Mesenchymal stem cell (in vitro differentiated cells and primary cell): ENCODE results near the gene CAMK2A.

ENCODE experiments used
- DNase-seq: peaks from one replicate; pipeline ENCODE4 v3.0.0-alpha.2; 2013
- H2AFZ ChIP-seq: one replicate; pipeline ENCODE4 v1.6.1; 2013; ENCODE audit warnings: low read depth, mild to moderate bottlenecking, control low read depth, inconsistent platforms, low read length, moderate library complexity
- H2AK5ac ChIP-seq: 2 replicates; pipeline ENCODE4 v1.6.1; 2013; ENCODE audit warnings: low read length, moderate library complexity, mild to moderate bottlenecking, inconsistent platforms; ENCODE audit not compliant: severe bottlenecking
- H2BK120ac ChIP-seq: one replicate; pipeline ENCODE4 v1.6.1; 2013; ENCODE audit warnings: low read depth, mild to moderate bottlenecking, inconsistent platforms, low read length, moderate library complexity
- H2BK12ac ChIP-seq, 2 experiments: one replicate each; pipeline ENCODE4 v1.6.1; 2013; ENCODE audit warnings: inconsistent platforms in 2 of 2, low read length in 2 of 2, mild to moderate bottlenecking in 2 of 2, moderate library complexity in 2 of 2, control low read depth in 1 of 2
- H2BK15ac ChIP-seq: one replicate; pipeline ENCODE4 v1.6.1; 2013; ENCODE audit warnings: mild to moderate bottlenecking, low read depth, inconsistent platforms; ENCODE audit not compliant: poor library complexity, severe bottlenecking
- H2BK5ac ChIP-seq: 2 replicates; pipeline ENCODE4 v1.6.1; 2013; ENCODE audit warnings: low read depth, mild to moderate bottlenecking, low read length, control low read depth, inconsistent platforms; ENCODE audit not compliant: poor library complexity, severe bottlenecking
- H3K14ac ChIP-seq, 2 experiments: one replicate each; pipeline ENCODE4 v1.6.1; 2013; ENCODE audit warnings: inconsistent platforms in 2 of 2, low read length in 2 of 2, control low read depth in 1 of 2, mild to moderate bottlenecking in 1 of 2, moderate library complexity in 1 of 2
- H3K18ac ChIP-seq, 2 experiments: one replicate each; pipeline ENCODE4 v1.6.1; 2013; ENCODE audit warnings: inconsistent platforms in 2 of 2, low read length in 2 of 2, control low read depth in 1 of 2, low read depth in 1 of 2, mild to moderate bottlenecking in 1 of 2
- H3K23ac ChIP-seq, 2 experiments: one replicate each; pipeline ENCODE4 v1.6.1; 2013; ENCODE audit warnings: inconsistent platforms in 2 of 2, low read length in 2 of 2, mild to moderate bottlenecking in 2 of 2, moderate library complexity in 2 of 2, control low read depth in 1 of 2
- H3K27ac ChIP-seq: 2 replicates; pipeline ENCODE4 v1.5.1; 2013; ENCODE audit warnings: mild to moderate bottlenecking, moderate library complexity, low read length, control low read depth, inconsistent platforms; ENCODE audit not compliant: poor library complexity, severe bottlenecking
- H3K27me3 ChIP-seq, 2 experiments: 2 replicates each; pipeline versions ENCODE4 v1.6.1 to v1.7.0; 2013; ENCODE audit warnings: low read length in 2 of 2, mild to moderate bottlenecking in 2 of 2, moderate library complexity in 2 of 2, control low read depth in 1 of 2, inconsistent platforms in 1 of 2; ENCODE audit not compliant: control insufficient read depth in 1 of 2, insufficient read depth in 1 of 2
- H3K36me3 ChIP-seq, 2 experiments: 2 replicates each; pipeline versions ENCODE4 v1.6.1 to v1.7.0; 2013; ENCODE audit warnings: low read length in 2 of 2, control low read depth in 1 of 2, inconsistent platforms in 1 of 2, low read depth in 1 of 2, mild to moderate bottlenecking in 1 of 2; ENCODE audit not compliant: insufficient read depth in 2 of 2, control insufficient read depth in 1 of 2
- H3K4ac ChIP-seq, 2 experiments: one replicate each; pipeline ENCODE4 v1.6.1; 2013; ENCODE audit warnings: inconsistent platforms in 2 of 2, low read length in 2 of 2, mild to moderate bottlenecking in 2 of 2, moderate library complexity in 2 of 2, control low read depth in 1 of 2, low read depth in 1 of 2
- H3K4me1 ChIP-seq: 2 replicates; pipeline ENCODE4 v1.6.1; 2013; ENCODE audit warnings: low read depth, low read length, control low read depth; ENCODE audit not compliant: control insufficient read depth, insufficient read depth
- H3K4me2 ChIP-seq: 2 replicates; pipeline ENCODE4 v1.6.1; 2013; ENCODE audit warnings: low read length, mild to moderate bottlenecking, inconsistent platforms; ENCODE audit not compliant: poor library complexity, severe bottlenecking
- H3K4me3 ChIP-seq, 2 experiments: 2 replicates each; pipeline versions ENCODE4 v1.5.1 to v1.7.0; 2013; ENCODE audit warnings: low read length in 2 of 2, mild to moderate bottlenecking in 2 of 2, control low read depth in 1 of 2, low read depth in 1 of 2; ENCODE audit not compliant: insufficient read depth in 1 of 2
- H3K79me1 ChIP-seq: replicated peaks from 2 replicates; pipeline ENCODE4 v1.6.1; 2013; ENCODE audit warnings: mild to moderate bottlenecking, control low read depth, low read length, inconsistent platforms; ENCODE audit not compliant: poor library complexity, severe bottlenecking
- H3K9ac ChIP-seq: 2 replicates; pipeline ENCODE4 v1.7.0; 2013; ENCODE audit warnings: mild to moderate bottlenecking, low read length, moderate library complexity
- H3K9me3 ChIP-seq: 2 replicates; pipeline ENCODE4 v1.7.0; 2013; ENCODE audit warnings: mild to moderate bottlenecking, low read length; ENCODE audit not compliant: control insufficient read depth
- H4K8ac ChIP-seq: one replicate; pipeline ENCODE4 v1.6.1; 2013; ENCODE audit warnings: inconsistent platforms, mild to moderate bottlenecking, low read length, moderate library complexity
- H4K91ac ChIP-seq: one replicate; pipeline ENCODE4 v1.6.1; 2013; ENCODE audit warnings: mild to moderate bottlenecking, low read length, inconsistent platforms
- WGBS: methylation state at CpG from one replicate; pipeline ENCODE4 v1.1.7; 2013; ENCODE audit warnings: mixed read lengths; 5-methylcytosine and 5-hydroxymethylcytosine counted together

CAMK2A gene

DNA sequence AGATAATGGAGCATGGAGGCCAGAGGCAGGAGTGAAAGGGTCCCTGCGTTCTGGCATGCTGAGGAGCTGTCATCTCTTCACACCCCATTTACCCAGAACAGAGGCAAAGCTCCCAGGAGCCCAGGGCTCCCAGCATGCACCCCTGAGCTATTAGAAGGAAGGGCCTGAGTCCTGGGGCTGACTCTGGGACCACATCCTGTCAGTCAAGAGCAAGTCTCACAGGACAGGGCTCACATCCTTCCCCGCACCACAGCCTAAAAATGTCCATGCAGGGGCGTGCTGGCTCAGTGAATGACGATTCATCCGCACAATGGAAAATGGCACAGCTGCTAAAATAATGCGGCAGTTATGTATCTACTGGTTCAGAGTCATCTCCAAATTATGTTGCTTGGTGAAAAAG is 31.4 kb downstream of the CAMK2A start:
- no peak for DNase-seq
- no peak overlapping the region for H2BK15ac ChIP-seq
- no peaks in the 10 kb centered on the region for H3K79me1 ChIP-seq
- H3K18ac ChIP-seq, result no peak overlapping the region
- H2BK12ac ChIP-seq, result no peak overlapping the region
- H3K27ac ChIP-seq, result no peak overlapping the region
- no peak overlapping the region for H2BK5ac ChIP-seq
- H3K9ac ChIP-seq, result no peak overlapping the region
- H3K9me3 ChIP-seq, result no peaks in the 10 kb centered on the region
- no peak overlapping the region for H3K23ac ChIP-seq
- no peak overlapping the region for H2AK5ac ChIP-seq
- 83% methylated on average over 6 of the region's 6 CpGs for WGBS
- no peaks in the 10 kb centered on the region for H3K36me3 ChIP-seq
- H4K91ac ChIP-seq, result no peak overlapping the region
- no peak overlapping the region for H2AFZ ChIP-seq
- no peak overlapping the region for H3K4me2 ChIP-seq
- H3K4me3 ChIP-seq, result no peak overlapping the region
- H2BK120ac ChIP-seq, result no peak overlapping the region
- H3K4ac ChIP-seq, result no peak overlapping the region
- H3K4me1 ChIP-seq, result peaks cover 14% of the 10 kb centered on the region
- H4K8ac ChIP-seq, result no peak overlapping the region
- no peak overlapping the region for H3K14ac ChIP-seq
- H3K27me3 ChIP-seq, result no peaks in the 10 kb centered on the region

DNA sequence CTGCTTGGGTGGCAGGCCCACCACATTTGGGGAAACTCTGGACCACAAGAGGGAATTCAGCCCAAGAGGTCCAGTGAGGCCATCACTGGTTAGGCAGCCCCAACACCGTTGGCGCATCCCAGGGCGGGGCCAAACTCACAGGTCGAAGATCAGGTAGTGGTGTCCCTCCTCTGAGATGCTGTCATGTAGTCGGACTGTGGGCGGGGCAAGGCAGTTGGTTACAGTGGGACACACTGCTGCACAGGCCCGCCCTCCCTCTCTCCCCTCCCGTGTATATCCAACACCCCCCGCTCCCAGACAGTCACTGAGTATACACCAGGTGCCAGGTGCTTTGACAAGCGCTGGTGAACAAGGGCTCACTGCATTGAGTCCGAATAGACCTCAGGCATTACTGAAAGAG is 32.1 kb downstream of the CAMK2A start:
- no peak overlapping the region for H3K4ac ChIP-seq
- H3K79me1 ChIP-seq, result no peaks in the 10 kb centered on the region
- H3K18ac ChIP-seq, result no peak overlapping the region
- no peak overlapping the region for H2AFZ ChIP-seq
- no peak overlapping the region for H2BK12ac ChIP-seq
- no peak overlapping the region for H3K23ac ChIP-seq
- DNase-seq, result no peak
- no peaks in the 10 kb centered on the region for H3K36me3 ChIP-seq
- no peak overlapping the region for H2BK120ac ChIP-seq
- 83% methylated on average over 11 of the region's 11 CpGs for WGBS
- no peak overlapping the region for H3K9ac ChIP-seq
- no peaks in the 10 kb centered on the region for H3K9me3 ChIP-seq
- H4K8ac ChIP-seq, result no peak overlapping the region
- no peak overlapping the region for H4K91ac ChIP-seq
- no peak overlapping the region for H3K4me3 ChIP-seq
- H3K4me2 ChIP-seq, result no peak overlapping the region
- peak overlapping the region in 1 of 2 experiments; percentile 36 for H3K14ac ChIP-seq
- H2AK5ac ChIP-seq, result no peak overlapping the region
- H2BK5ac ChIP-seq, result no peak overlapping the region
- H3K4me1 ChIP-seq, result peaks cover 12% of the 10 kb centered on the region
- H3K27me3 ChIP-seq, result no peaks in the 10 kb centered on the region
- H3K27ac ChIP-seq, result no peak overlapping the region
- no peak overlapping the region for H2BK15ac ChIP-seq

DNA sequence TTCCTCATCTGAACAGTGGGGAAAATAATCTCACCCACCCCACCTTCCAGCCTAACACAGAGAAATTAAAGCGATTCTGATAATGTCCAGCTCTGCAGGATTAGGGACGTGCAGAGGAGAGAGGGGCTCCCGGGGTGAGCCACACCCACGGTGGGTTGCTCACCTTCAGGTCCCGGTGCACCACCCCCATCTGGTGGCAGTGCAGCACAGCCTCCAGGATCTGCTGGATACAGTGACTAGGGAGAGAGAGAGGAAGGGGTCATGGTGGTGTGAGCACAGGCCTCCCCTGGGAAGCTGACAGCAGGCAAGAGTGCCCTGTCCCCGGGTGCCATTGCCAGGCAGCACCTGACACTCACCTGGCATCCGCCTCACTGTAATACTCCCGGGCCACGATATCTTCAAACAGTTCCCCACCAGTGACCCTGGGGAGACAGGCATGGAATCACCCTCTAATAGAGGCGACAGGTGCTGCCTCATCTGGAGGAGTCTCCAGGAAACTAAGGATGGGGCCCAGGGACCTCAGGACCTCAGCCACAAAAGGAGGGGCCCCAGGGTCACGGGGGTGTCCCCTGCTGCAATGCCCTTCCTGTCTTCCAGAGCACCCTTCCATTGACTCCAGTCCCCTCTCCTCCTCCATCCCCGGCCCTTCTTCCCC is 33.0 kb downstream of the CAMK2A start:
- H3K14ac ChIP-seq, result no peak overlapping the region
- 79% methylated on average over 12 of the region's 12 CpGs for WGBS

GRCh38 chr5:150255659-150256409 is 33.7 kb downstream of the CAMK2A start:
- Histone ChIP-seq H2BK15ac (no peak overlapping the region), H2AFZ (peak overlapping the region; percentile 19), H4K8ac (no peak overlapping the region), H2AK5ac (no peak overlapping the region), H3K4me1 (peaks cover 9% of the 10 kb centered on the region), H3K4me3 (no peak overlapping the region), H4K91ac (no peak overlapping the region), H3K4ac (no peak overlapping the region), H3K18ac (no peak overlapping the region), H2BK5ac (no peak overlapping the region), H3K27ac (no peak overlapping the region), H3K27me3 (no peaks in the 10 kb centered on the region), H3K14ac (peak overlapping the region in 1 of 2 experiments; percentile 30), H3K23ac (no peak overlapping the region), H2BK120ac (no peak overlapping the region), H3K36me3 (no peaks in the 10 kb centered on the region), H2BK12ac (no peak overlapping the region), H3K9me3 (no peaks in the 10 kb centered on the region), H3K4me2 (no peak overlapping the region), H3K79me1 (no peaks in the 10 kb centered on the region), H3K9ac (no peak overlapping the region)
- WGBS, result 81% methylated on average over 5 of the region's 6 CpGs
- peak; percentile 35 for DNase-seq

More for the DNA sequence above, 33.0 kb downstream of the CAMK2A start:
- no peak overlapping the region for H2BK15ac ChIP-seq
- H4K91ac ChIP-seq, result no peak overlapping the region
- no peak for DNase-seq
- H3K4me1 ChIP-seq, result peaks cover 12% of the 10 kb centered on the region
- H2BK12ac ChIP-seq, result no peak overlapping the region
- no peak overlapping the region for H3K18ac ChIP-seq
- no peak overlapping the region for H2AK5ac ChIP-seq
- peak overlapping the region in 1 of 2 experiments; percentile 28 for H3K23ac ChIP-seq
- no peak overlapping the region for H3K4me2 ChIP-seq
- no peak overlapping the region for H2BK120ac ChIP-seq
- no peak overlapping the region for H2BK5ac ChIP-seq
- H3K27me3 ChIP-seq, result no peaks in the 10 kb centered on the region
- no peaks in the 10 kb centered on the region for H3K9me3 ChIP-seq
- no peak overlapping the region for H3K4ac ChIP-seq
- no peak overlapping the region for H4K8ac ChIP-seq
- H3K4me3 ChIP-seq, result no peak overlapping the region
- no peak overlapping the region for H3K9ac ChIP-seq
- no peaks in the 10 kb centered on the region for H3K36me3 ChIP-seq
- H3K27ac ChIP-seq, result no peak overlapping the region
- H3K79me1 ChIP-seq, result no peaks in the 10 kb centered on the region
- peak overlapping the region; percentile 19 for H2AFZ ChIP-seq
